Effector CD8-positive, alpha-beta T cell (primary cell): Measurements from ENCODE around the gene AURKA.
A peak's percentile ranks its signal among the peaks of the same experiment; 100 is the strongest.
"Not testable (repeated sequence)": the region's sequence is repeated elsewhere in the genome, so short reads cannot be mapped to it uniquely, and the experiment has no call there.

ENCODE experiments used
- DNase-seq: peaks from one replicate; lab custom pipeline; 2025; lab: John Stamatoyannopoulos, UW

AURKA gene

GRCh38 chr20:56359212-56360132, 32.5 kb downstream of the AURKA start:
- no peak for DNase-seq

- peak; percentile 71 for DNase-seq
Measured at GRCh38 chr20:56358600-56359211, 33.3 kb downstream of the AURKA start, which contains the start of gene FAM210B. TSS of gene FAM210B (plus strand) at chr20:56358974. CDS start at chr20:56359006, 32 bp downstream.

- DNase-seq: no peak
Measured at GRCh38 chr20:56358070-56358469, 33.9 kb downstream of the AURKA start.

- no peak for DNase-seq
Measured at GRCh38 chr20:56353356-56353755, 38.7 kb downstream of the AURKA start.

- DNase-seq: no peak
Measured at GRCh38 chr20:56352345-56353055, 39.5 kb downstream of the AURKA start.

- no peak for DNase-seq
Measured at GRCh38 chr20:56350842-56351241, 41.2 kb downstream of the AURKA start.

- DNase-seq: no peak
Measured at GRCh38 chr20:56348746-56349145, 43.3 kb downstream of the AURKA start.

GRCh38 chr20:56348305-56348693, 43.7 kb downstream of the AURKA start:
- DNase-seq: no peak

GRCh38 chr20:56347628-56348304, 44.2 kb downstream of the AURKA start:
- no peak for DNase-seq

GRCh38 chr20:56345911-56346310, 46.1 kb downstream of the AURKA start:
- no peak for DNase-seq

GRCh38 chr20:56343861-56344381, 48.1 kb downstream of the AURKA start:
- DNase-seq: no peak

- no peak for DNase-seq
Measured at GRCh38 chr20:56342783-56343182, 49.2 kb downstream of the AURKA start.

- not testable (repeated sequence) for DNase-seq
Measured at GRCh38 chr20:56336709-56337108, 55.3 kb downstream of the AURKA start.

- DNase-seq: no peak
Measured at GRCh38 chr20:56328861-56329260, 63.2 kb downstream of the AURKA start.

- no peak for DNase-seq
Measured at GRCh38 chr20:56324806-56325205, 67.2 kb downstream of the AURKA start.

- no peak for DNase-seq
Measured at GRCh38 chr20:56323656-56324055, 68.4 kb downstream of the AURKA start.

GRCh38 chr20:56323206-56323605, 68.8 kb downstream of the AURKA start:
- DNase-seq: no peak

GRCh38 chr20:56322681-56323080, 69.3 kb downstream of the AURKA start:
- no peak for DNase-seq
